Nephron progenitor cell (in vitro differentiated cells): ENCODE results near the gene ANKRD62.

Experiments
- DNase-seq: peaks from one replicate; pipeline ENCODE4 v3.0.0; 2021
- H3K27ac Mint-ChIP-seq: 2 replicates; pipeline ENCODE4 v1.8.0; 2021; ENCODE audit warnings: mild to moderate bottlenecking, moderate library complexity, mixed read lengths
- H3K27me3 Mint-ChIP-seq: 2 replicates; pipeline ENCODE4 v1.8.0; 2021; ENCODE audit warnings: mild to moderate bottlenecking, low read depth, mixed read lengths; ENCODE audit not compliant: poor library complexity
- H3K36me3 Mint-ChIP-seq: 2 replicates; pipeline ENCODE4 v1.8.0; 2021; ENCODE audit warnings: low read depth, mixed read lengths
- H3K4me1 Mint-ChIP-seq: 2 replicates; pipeline ENCODE4 v1.8.0; 2021; ENCODE audit warnings: mixed read lengths
- H3K4me3 Mint-ChIP-seq: 2 replicates; pipeline ENCODE4 v1.8.0; 2021; ENCODE audit warnings: mild to moderate bottlenecking, moderate library complexity, mixed read lengths
- H3K9me3 Mint-ChIP-seq: 2 replicates; pipeline ENCODE4 v1.8.0; 2021; ENCODE audit warnings: mild to moderate bottlenecking, moderate library complexity, mixed read lengths
- CTCF ChIP-seq: fragments of 200-600 bp; sonication (generic); IDR thresholded peaks from 2 replicates; pipeline ENCODE4 v1.5.0; 2021; ENCODE audit warnings: antibody characterized with exemption

Gene ANKRD62

GRCh38 chr18:12155996-12156395 is 62.4 kb downstream of the ANKRD62 start:
- no peak overlapping the region for H3K4me3 Mint-ChIP-seq
- no peak for DNase-seq
- no peaks in the 10 kb centered on the region for H3K36me3 Mint-ChIP-seq
- peaks cover 9% of the 10 kb centered on the region for H3K27me3 Mint-ChIP-seq
- H3K9me3 Mint-ChIP-seq: peaks cover 11% of the 10 kb centered on the region
- no peak overlapping the region for H3K27ac Mint-ChIP-seq
- no peaks in the 10 kb centered on the region for H3K4me1 Mint-ChIP-seq
- no peak for TF ChIP-seq CTCF

GRCh38 chr18:12159446-12159845 is 65.8 kb downstream of the ANKRD62 start:
- no peak for TF ChIP-seq CTCF
- Mint-ChIP-seq H3K27ac (no peak overlapping the region), H3K4me1 (no peaks in the 10 kb centered on the region), H3K27me3 (peaks cover 4% of the 10 kb centered on the region), H3K9me3 (no peaks in the 10 kb centered on the region), H3K4me3 (no peak overlapping the region), H3K36me3 (no peaks in the 10 kb centered on the region)
- DNase-seq: no peak

- peaks cover 16% of the 10 kb centered on the region for H3K9me3 Mint-ChIP-seq
- H3K27ac Mint-ChIP-seq: no peak overlapping the region
- no peak overlapping the region for H3K4me3 Mint-ChIP-seq
- DNase-seq: no peak
- TF ChIP-seq CTCF: no peak
- H3K4me1 Mint-ChIP-seq: no peaks in the 10 kb centered on the region
- peaks cover 6% of the 10 kb centered on the region for H3K27me3 Mint-ChIP-seq
- no peaks in the 10 kb centered on the region for H3K36me3 Mint-ChIP-seq
Observed at GRCh38 chr18:12162786-12163185, 69.1 kb downstream of the ANKRD62 start.

- Mint-ChIP-seq H3K4me3 (no peak overlapping the region), H3K4me1 (no peaks in the 10 kb centered on the region), H3K9me3 (peaks cover 32% of the 10 kb centered on the region), H3K27me3 (peaks cover 6% of the 10 kb centered on the region), H3K36me3 (no peaks in the 10 kb centered on the region), H3K27ac (no peak overlapping the region)
- TF ChIP-seq CTCF: no peak
- DNase-seq: no peak
Observed at GRCh38 chr18:12165038-12165768, 71.6 kb downstream of the ANKRD62 start.
